ENCODE data around the gene SPACA9.

DNA sequence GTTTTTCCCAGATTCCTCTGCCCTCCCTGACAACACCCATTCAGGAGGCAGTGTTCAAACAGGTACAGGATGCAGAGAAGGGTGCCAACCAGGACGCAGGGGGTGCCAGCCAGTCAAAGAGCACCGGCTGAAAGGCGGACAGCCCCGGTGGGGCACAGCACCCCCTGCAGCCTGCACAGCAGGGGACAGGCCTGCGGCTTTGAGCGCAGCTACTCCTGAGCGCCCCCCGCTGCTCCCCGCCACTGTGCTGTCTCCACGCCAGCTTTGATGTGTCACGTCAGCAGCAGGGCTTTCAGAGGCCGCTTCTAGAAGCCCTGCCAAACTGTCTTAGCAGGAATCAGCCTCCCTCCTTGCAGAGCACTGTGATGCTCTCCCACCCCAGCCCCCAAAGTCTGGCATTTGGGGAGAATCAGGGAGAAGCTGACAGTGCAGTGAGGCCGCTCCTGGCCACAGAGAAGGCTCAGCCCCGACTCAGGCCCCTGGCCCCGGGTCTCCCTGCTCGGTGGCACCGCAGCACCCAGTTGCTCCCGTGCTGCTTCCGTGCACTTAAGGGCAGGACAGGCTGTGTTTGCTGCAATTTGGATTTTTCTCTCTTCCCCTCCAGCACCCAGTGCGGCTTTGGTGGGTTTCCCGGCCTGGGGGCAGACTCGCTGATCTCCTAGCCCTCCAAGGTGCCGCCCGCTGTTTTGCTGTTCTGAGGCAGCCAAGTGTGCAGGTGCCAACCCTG, 20.9 kb upstream of the SPACA9 start:
- TF ChIP-seq POLR2A (IDR thresholded peaks at IDR 0.05; ENCODE audit: low read depth, low read length): no peak
- TF ChIP-seq POLR2AphosphoS5 (IDR thresholded peaks at IDR 0.05; ENCODE audit: low read depth, low read length): no peak
- no peak for TF ChIP-seq TAF1 (IDR thresholded peaks at IDR 0.05; ENCODE audit: low read depth, low read length)
- no peak for TF ChIP-seq SPI1 (IDR thresholded peaks at IDR 0.05; ENCODE audit: low read depth, low read length)

Data from GM12891 (cell line).